H1 (cell line): Measurements from ENCODE around the gene CRYAB. TPM values are rescaled to one million over a fixed set of nuclear protein-coding genes. Genes with fewer than 3 reads are reported as not detected.

Experiments used
- CHD7 ChIP-seq: fragments of 300-600 bp; sonication (generic); IDR thresholded peaks from 2 replicates; pipeline ENCODE4 v1.7.1; 2012; ENCODE audit warnings: low read length, moderate library complexity, mild to moderate bottlenecking, inconsistent platforms; ENCODE audit not compliant: insufficient replicate concordance
- polyA plus RNA-seq, 7 experiments: library from polyadenylated mRNA; depleted of rRNA in 3 of 7; stranded (reverse) in 5 of 7; unstranded in 2 of 7; fragments of >200 nt in 5 of 7; fragments of 200-250 nt in 2 of 7; gene quantifications; 1 replicate in 5 of 7; 2 replicates in 1 of 7; 4 replicates in 1 of 7; pipeline versions ENCODE4 v1.2.1 to v1.2.3, GENCODE V29; 2011 to 2013; ENCODE audit warnings: missing spikeins in 2 of 7, mixed read lengths in 2 of 7
- total RNA-seq: library from RNA; stranded (reverse); fragmentation: NEBNext Ultra II Directional; extraction: Animal tissue kit (Norgen Biotek cat#: 25700); gene quantifications from 2 replicates; pipeline ENCODE4 v1.2.1, GENCODE V29; 2021

The CRYAB gene
- total and polyA plus RNA-seq, 2 of the 8 experiments (the other 6 are each of a cell fraction or from before 2014, with no cell fraction given) = 1.9 to 2.0 TPM

GRCh38 chr11:111886844-111887243, 24.7 kb downstream of the CRYAB start (continued):
- no peak for TF ChIP-seq CHD7
